Lower leg skin (tissue), 3 donors: Measurements from ENCODE around the gene LSM3.

Experiments used
- CTCF ChIP-seq, 3 donors: fragments of 450-650 bp; IDR thresholded peaks; one replicate each; pipeline ENCODE4 v1.5.1; 2016; ENCODE audit warnings: antibody characterized with exemption in 3 of 3, mild to moderate bottlenecking in 3 of 3, moderate library complexity in 2 of 3
- POLR2A ChIP-seq, 2 donors: fragments of 450-650 bp; IDR thresholded peaks; one replicate each; pipeline ENCODE4 v1.6.1; 2016 to 2017; ENCODE audit warnings: antibody characterized with exemption in 2 of 2, mild to moderate bottlenecking in 1 of 2, moderate library complexity in 1 of 2

GRCh38 chr3:14178247-14179113 lies at the start of gene LSM3, which contains the start of gene XPC:
- TF ChIP-seq POLR2A (IDR thresholded peaks at IDR 0.05): peak in 1 of 2 donors; percentile 84
- peak in 1 of 3 donors; percentile 12 for TF ChIP-seq CTCF (IDR thresholded peaks at IDR 0.05)
